ENCODE measurements around the gene GATAD2B.
A peak's percentile ranks its signal among the peaks of the same experiment; 100 is the strongest.

Gene GATAD2B

GRCh38 chr1:153963850-153964331 is 41.1 kb upstream of the GATAD2B start:
- H3K4me3 ChIP-seq (ENCODE audit: low read depth, low read length): peak overlapping the region; percentile 89
- no peak for TF ChIP-seq CTCF (IDR thresholded peaks at IDR 0.05; ENCODE audit: low read depth, low read length, missing control alignments)
- DNase-seq (ENCODE audit: low read depth): no peak
- in situ Hi-C loops (cut with HindIII; ENCODE audit: low sequenced_read_pairs): loop anchor here (5.0 kb wide), 1 partner anchor 147 kb away; no protein-coding TSS in a partner anchor

- in situ Hi-C loops (cut with HindIII; ENCODE audit: low sequenced_read_pairs): loop anchor here (5.0 kb wide), 1 partner anchor 146 kb away; no protein-coding TSS in a partner anchor
- H3K4me3 ChIP-seq (ENCODE audit: low read depth, low read length): peak within 1 kb of the TSS; percentile 89
- TF ChIP-seq CTCF (IDR thresholded peaks at IDR 0.05; ENCODE audit: low read depth, low read length, missing control alignments): no peak
- peak; percentile 91 for DNase-seq (ENCODE audit: low read depth)
Observed at GRCh38 chr1:153963030-153963849, 40.5 kb upstream of the GATAD2B start, which contains the start of gene SLC39A1. TSS of gene SLC39A1 (minus strand) at chr1:153963537. CDS start at chr1:153962715, 822 bp downstream.

GRCh38 chr1:153962088-153963029 is 39.6 kb upstream of the GATAD2B start:
- DNase-seq (ENCODE audit: low read depth): no peak
- TF ChIP-seq CTCF (IDR thresholded peaks at IDR 0.05; ENCODE audit: low read depth, low read length, missing control alignments): peak; percentile 4
- in situ Hi-C loops (cut with HindIII; ENCODE audit: low sequenced_read_pairs): loop anchor here (5.0 kb wide), 1 partner anchor 145 kb away; no protein-coding TSS in a partner anchor
- peak overlapping the region; percentile 89 for H3K4me3 ChIP-seq (ENCODE audit: low read depth, low read length)

- DNase-seq (ENCODE audit: low read depth): no peak
- TF ChIP-seq CTCF (IDR thresholded peaks at IDR 0.05; ENCODE audit: low read depth, low read length, missing control alignments): no peak
- in situ Hi-C loops (cut with HindIII; ENCODE audit: low sequenced_read_pairs): loop anchor here (5.0 kb wide), 1 partner anchor 144 kb away; no protein-coding TSS in a partner anchor
- H3K4me3 ChIP-seq (ENCODE audit: low read depth, low read length): peak overlapping the region; percentile 89
Observed at GRCh38 chr1:153961421-153961820, 38.6 kb upstream of the GATAD2B start.

GRCh38 chr1:153960206-153960605 is 37.4 kb upstream of the GATAD2B start:
- no peak for DNase-seq (ENCODE audit: low read depth)
- H3K4me3 ChIP-seq (ENCODE audit: low read depth, low read length): no peak overlapping the region
- in situ Hi-C loops (cut with HindIII; ENCODE audit: low sequenced_read_pairs): loop anchor here (5.0 kb wide), 1 partner anchor 143 kb away; no protein-coding TSS in a partner anchor
- no peak for TF ChIP-seq CTCF (IDR thresholded peaks at IDR 0.05; ENCODE audit: low read depth, low read length, missing control alignments)

GRCh38 chr1:153959454-153959853 is 36.7 kb upstream of the GATAD2B start:
- H3K4me3 ChIP-seq (ENCODE audit: low read depth, low read length): no peak overlapping the region
- no peak for TF ChIP-seq CTCF (IDR thresholded peaks at IDR 0.05; ENCODE audit: low read depth, low read length, missing control alignments)
- in situ Hi-C loops (cut with HindIII; ENCODE audit: low sequenced_read_pairs): no loop called here
- DNase-seq (ENCODE audit: low read depth): no peak
